Right lobe of liver (tissue), 4 donors: ENCODE data around the gene DHH.

Source experiments
- CTCF ChIP-seq, 4 donors: fragments of 200-600 bp in 3 of 4; fragments of 450-650 bp in 1 of 4; IDR thresholded peaks; one replicate each; pipeline versions ENCODE4 v1.5.1 to v1.8.0; 2016 to 2022; ENCODE audit warnings: antibody characterized with exemption in 4 of 4, mild to moderate bottlenecking in 2 of 4
- POLR2A ChIP-seq: fragments of 450-650 bp; IDR thresholded peaks from one replicate; pipeline ENCODE4 v1.6.1; 2017; ENCODE audit warnings: antibody characterized with exemption, mild to moderate bottlenecking
- donor health status: DM: no; HTN: no; CAD: no.
- donor health status: DM: no; HTN: no; CAD: no.
- donor health status: DM: no; HTN: yes; CAD: no.

GRCh38 chr12:49094160-49094974 is at the start of gene DHH:
- TF ChIP-seq POLR2A (no peak), CTCF (IDR thresholded peaks at IDR 0.05) (no peak)
